Dendritic cell treated with granulocyte-macrophage colony-stimulating factor and Interleukin-4, amounts not matched to agents 40 ng/mL and 50 ng/mL, for 4 days (primary cell): ENCODE data around the gene PGBD2.

Experiments used
- H3K27ac Mint-ChIP-seq: one replicate; pipeline ENCODE4 v1.8.0; 2022; ENCODE audit warnings: mild to moderate bottlenecking, mixed read lengths
- H3K27me3 Mint-ChIP-seq: one replicate; pipeline ENCODE4 v1.8.0; 2022; ENCODE audit warnings: mild to moderate bottlenecking, mixed read lengths
- H3K36me3 Mint-ChIP-seq: one replicate; pipeline ENCODE4 v1.8.0; 2022; ENCODE audit warnings: low read depth, mixed read lengths
- H3K4me1 Mint-ChIP-seq: one replicate; pipeline ENCODE4 v1.8.0; 2022; ENCODE audit warnings: low read depth, mixed read lengths
- H3K4me3 Mint-ChIP-seq: one replicate; pipeline ENCODE4 v1.8.0; 2022; ENCODE audit warnings: mild to moderate bottlenecking, moderate library complexity, mixed read lengths
- H3K9me3 Mint-ChIP-seq: one replicate; pipeline ENCODE4 v1.8.0; 2022; ENCODE audit warnings: mixed read lengths
- intact Hi-C: fragments of 100-400 bp; cut with micrococcal nuclease; formaldehyde crosslinking; loops from one replicate; pipeline ENCODE4 v1.15.0; 2022

Gene PGBD2, protein sequence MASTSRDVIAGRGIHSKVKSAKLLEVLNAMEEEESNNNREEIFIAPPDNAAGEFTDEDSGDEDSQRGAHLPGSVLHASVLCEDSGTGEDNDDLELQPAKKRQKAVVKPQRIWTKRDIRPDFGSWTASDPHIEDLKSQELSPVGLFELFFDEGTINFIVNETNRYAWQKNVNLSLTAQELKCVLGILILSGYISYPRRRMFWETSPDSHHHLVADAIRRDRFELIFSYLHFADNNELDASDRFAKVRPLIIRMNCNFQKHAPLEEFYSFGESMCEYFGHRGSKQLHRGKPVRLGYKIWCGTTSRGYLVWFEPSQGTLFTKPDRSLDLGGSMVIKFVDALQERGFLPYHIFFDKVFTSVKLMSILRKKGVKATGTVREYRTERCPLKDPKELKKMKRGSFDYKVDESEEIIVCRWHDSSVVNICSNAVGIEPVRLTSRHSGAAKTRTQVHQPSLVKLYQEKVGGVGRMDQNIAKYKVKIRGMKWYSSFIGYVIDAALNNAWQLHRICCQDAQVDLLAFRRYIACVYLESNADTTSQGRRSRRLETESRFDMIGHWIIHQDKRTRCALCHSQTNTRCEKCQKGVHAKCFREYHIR

DNA sequence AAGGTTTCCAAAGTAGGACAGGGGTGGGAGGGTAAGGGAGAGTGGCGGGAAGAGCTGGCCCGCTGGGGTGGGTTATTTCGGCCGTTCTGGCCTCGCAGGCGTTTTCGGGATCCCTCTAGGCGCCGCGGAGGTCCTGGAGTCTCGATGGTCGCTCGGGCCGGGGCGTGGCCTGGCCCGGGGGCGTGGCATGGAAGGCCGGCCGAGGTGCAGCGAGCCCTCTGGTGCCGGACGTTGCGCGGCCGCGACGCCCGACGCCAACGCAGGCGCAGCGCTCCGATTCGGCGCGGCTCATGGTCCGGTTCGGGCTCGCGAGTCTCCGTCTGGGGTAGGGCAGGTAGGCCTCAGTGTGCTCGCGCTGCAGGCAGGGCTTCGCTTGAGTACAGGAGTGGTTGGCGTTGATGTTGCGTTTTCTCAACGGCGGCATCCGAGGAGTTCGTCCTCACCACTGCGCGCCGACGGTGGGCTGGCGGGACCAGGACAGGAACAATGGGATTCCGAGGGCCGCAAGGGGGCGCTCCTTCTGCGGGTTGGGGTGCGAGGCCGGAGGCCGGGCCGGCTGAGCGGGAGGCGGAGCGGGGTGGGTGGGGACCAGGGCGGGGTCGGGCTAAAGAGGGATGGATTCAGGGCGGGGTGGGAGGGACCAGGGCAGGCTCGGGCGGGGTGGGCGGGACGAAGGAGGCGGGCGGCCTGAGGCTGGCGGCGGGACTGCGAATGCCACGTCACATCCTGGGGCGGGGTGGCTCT lies at the start of gene PGBD2:
PGBD2 (plus strand) TSS at position 227 of the 744 bp plus-strand sequence. CDS start 7,628 bp downstream, outside the sequence.
- peaks cover 2% of the 10 kb centered on the region for H3K27me3 Mint-ChIP-seq

DNA sequence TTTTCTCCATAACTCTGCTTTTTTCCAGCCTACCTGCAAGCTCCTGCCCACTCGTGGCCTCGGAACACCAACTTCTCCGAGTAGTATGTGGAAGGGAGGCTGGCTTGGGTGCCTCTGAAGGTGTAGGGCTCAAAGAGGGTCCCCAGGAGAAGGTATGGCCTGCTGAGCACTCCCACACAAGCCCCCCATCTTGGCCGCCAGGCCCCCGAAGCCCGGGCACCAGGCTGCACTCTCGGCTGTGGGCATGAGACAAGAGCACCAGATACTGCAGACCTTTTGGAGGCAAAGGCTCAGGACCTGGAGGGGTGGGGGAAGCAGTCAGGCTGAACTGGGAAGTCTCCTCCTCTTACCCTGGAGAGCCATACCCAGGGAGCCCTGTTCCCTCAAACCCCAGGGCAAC lies 48.8 kb upstream of the PGBD2 start:
- Mint-ChIP-seq H3K27ac (peak overlapping the region; percentile 95), H3K27me3 (no peaks in the 10 kb centered on the region), H3K9me3 (no peaks in the 10 kb centered on the region), H3K36me3 (peaks cover 8% of the 10 kb centered on the region), H3K4me3 (no peak overlapping the region), H3K4me1 (peaks cover 54% of the 10 kb centered on the region)
- intact Hi-C loops = no loop called here

More for the DNA sequence above, at the start of gene PGBD2:
- peak within 1 kb of the TSS; percentile 93 for H3K4me3 Mint-ChIP-seq
- peaks cover 35% of the 10 kb centered on the region for H3K36me3 Mint-ChIP-seq
- H3K9me3 Mint-ChIP-seq = no peaks in the 10 kb centered on the region
- H3K4me1 Mint-ChIP-seq = peaks cover 33% of the 10 kb centered on the region
- intact Hi-C loops = loop anchor here (2.0 kb wide), 2 partner anchors 47 to 67 kb away; partner anchors contain the start of genes ZNF672 and ZNF692
- H3K27ac Mint-ChIP-seq = peak within 1 kb of the TSS; percentile 96

GRCh38 chr1:248857749-248858095 lies 48.3 kb upstream of the PGBD2 start:
- Mint-ChIP-seq H3K27me3 (no peaks in the 10 kb centered on the region), H3K27ac (peak overlapping the region; percentile 95), H3K4me1 (peaks cover 59% of the 10 kb centered on the region), H3K4me3 (peak overlapping the region; percentile 86), H3K9me3 (no peaks in the 10 kb centered on the region), H3K36me3 (peaks cover 8% of the 10 kb centered on the region)
- intact Hi-C loops = loop anchor here (1.0 to 2.0 kb wide), 2 partner anchors 18 to 49 kb away; partner anchors contain the start of gene PGBD2

- H3K36me3 Mint-ChIP-seq = peaks cover 8% of the 10 kb centered on the region
- H3K27ac Mint-ChIP-seq = peak overlapping the region; percentile 95
- intact Hi-C loops = loop anchor here (1.0 to 2.0 kb wide), 2 partner anchors 19 to 49 kb away; partner anchors contain the start of gene PGBD2
- no peaks in the 10 kb centered on the region for H3K27me3 Mint-ChIP-seq
- peaks cover 62% of the 10 kb centered on the region for H3K4me1 Mint-ChIP-seq
- peak overlapping the region; percentile 86 for H3K4me3 Mint-ChIP-seq
- H3K9me3 Mint-ChIP-seq = no peaks in the 10 kb centered on the region
Measured at GRCh38 chr1:248858096-248858890, 47.7 kb upstream of the PGBD2 start.

- Mint-ChIP-seq H3K27me3 (no peaks in the 10 kb centered on the region), H3K9me3 (no peaks in the 10 kb centered on the region), H3K4me1 (peaks cover 67% of the 10 kb centered on the region), H3K36me3 (peaks cover 8% of the 10 kb centered on the region), H3K27ac (peak within 1 kb of the TSS; percentile 95), H3K4me3 (peak within 1 kb of the TSS; percentile 86)
- intact Hi-C loops = loop anchor here (1.0 to 2.0 kb wide), 3 partner anchors 14 to 48 kb away; partner anchors contain the start of gene PGBD2
Measured at GRCh38 chr1:248858891-248859889, 46.8 kb upstream of the PGBD2 start, which contains the start of gene ZNF692. ZNF692 (minus strand) TSS chr1:248859085; CDS start chr1:248858309, 776 bp downstream.

DNA sequence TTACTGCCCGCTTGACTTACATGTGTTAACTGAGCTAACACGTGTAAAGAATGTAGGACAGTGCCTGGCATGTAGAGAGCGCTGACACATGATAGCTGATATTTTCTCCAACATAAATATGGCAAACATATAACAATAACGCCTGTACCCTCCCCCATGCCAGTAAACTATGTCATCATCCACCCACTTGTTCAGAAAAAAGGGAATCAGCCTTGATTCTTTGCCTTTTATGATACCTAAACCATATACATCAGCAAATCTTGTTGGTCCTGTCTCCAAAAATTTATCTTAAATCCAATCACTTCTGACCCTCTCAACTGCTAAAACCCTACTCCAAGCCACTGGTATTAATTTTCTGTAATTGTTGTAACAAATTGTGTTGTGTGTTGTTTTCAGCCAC lies 46.0 kb upstream of the PGBD2 start:
- Mint-ChIP-seq H3K4me3 (peak overlapping the region; percentile 86), H3K9me3 (no peaks in the 10 kb centered on the region), H3K27me3 (no peaks in the 10 kb centered on the region), H3K36me3 (peaks cover 8% of the 10 kb centered on the region), H3K27ac (peak overlapping the region; percentile 95), H3K4me1 (peaks cover 61% of the 10 kb centered on the region)
- intact Hi-C loops = no loop called here

GRCh38 chr1:248861616-248862015 lies 44.4 kb upstream of the PGBD2 start:
- Mint-ChIP-seq H3K27ac (no peak overlapping the region), H3K27me3 (no peaks in the 10 kb centered on the region), H3K9me3 (no peaks in the 10 kb centered on the region), H3K36me3 (peaks cover 8% of the 10 kb centered on the region), H3K4me3 (no peak overlapping the region), H3K4me1 (peaks cover 56% of the 10 kb centered on the region)
- intact Hi-C loops = no loop called here

DNA sequence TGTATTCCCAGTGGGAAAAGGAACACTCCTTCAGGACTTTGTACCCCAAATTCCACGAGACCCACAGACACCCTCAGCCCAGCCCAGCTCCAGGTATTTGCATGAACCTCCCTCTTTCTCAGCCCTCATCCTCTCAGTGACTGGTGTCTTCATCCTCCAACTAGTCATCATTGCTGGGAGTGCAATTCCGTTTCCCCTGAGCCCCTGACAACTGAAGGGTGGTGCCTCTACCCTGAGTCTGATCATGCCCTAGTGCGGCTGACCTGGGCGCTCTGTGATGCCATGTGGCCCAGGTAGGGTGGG lies 43.4 kb upstream of the PGBD2 start:
- peak overlapping the region; percentile 82 for H3K4me3 Mint-ChIP-seq
- H3K27ac Mint-ChIP-seq = peak overlapping the region; percentile 82
- intact Hi-C loops = no loop called here
- no peaks in the 10 kb centered on the region for H3K9me3 Mint-ChIP-seq
- peaks cover 8% of the 10 kb centered on the region for H3K36me3 Mint-ChIP-seq
- H3K4me1 Mint-ChIP-seq = peaks cover 52% of the 10 kb centered on the region
- H3K27me3 Mint-ChIP-seq = no peaks in the 10 kb centered on the region

GRCh38 chr1:248862998-248863881 lies 42.8 kb upstream of the PGBD2 start:
- Mint-ChIP-seq H3K27ac (peak overlapping the region; percentile 82), H3K36me3 (peaks cover 8% of the 10 kb centered on the region), H3K4me3 (peak overlapping the region; percentile 82), H3K4me1 (peaks cover 46% of the 10 kb centered on the region), H3K9me3 (no peaks in the 10 kb centered on the region), H3K27me3 (no peaks in the 10 kb centered on the region)
- intact Hi-C loops = no loop called here

GRCh38 chr1:248871837-248872401 lies 34.1 kb upstream of the PGBD2 start:
- intact Hi-C loops = no loop called here
- H3K9me3 Mint-ChIP-seq = no peaks in the 10 kb centered on the region
- no peak overlapping the region for H3K4me3 Mint-ChIP-seq
- no peak overlapping the region for H3K27ac Mint-ChIP-seq
- peaks cover 18% of the 10 kb centered on the region for H3K4me1 Mint-ChIP-seq
- H3K36me3 Mint-ChIP-seq = no peaks in the 10 kb centered on the region
- H3K27me3 Mint-ChIP-seq = no peaks in the 10 kb centered on the region

DNA sequence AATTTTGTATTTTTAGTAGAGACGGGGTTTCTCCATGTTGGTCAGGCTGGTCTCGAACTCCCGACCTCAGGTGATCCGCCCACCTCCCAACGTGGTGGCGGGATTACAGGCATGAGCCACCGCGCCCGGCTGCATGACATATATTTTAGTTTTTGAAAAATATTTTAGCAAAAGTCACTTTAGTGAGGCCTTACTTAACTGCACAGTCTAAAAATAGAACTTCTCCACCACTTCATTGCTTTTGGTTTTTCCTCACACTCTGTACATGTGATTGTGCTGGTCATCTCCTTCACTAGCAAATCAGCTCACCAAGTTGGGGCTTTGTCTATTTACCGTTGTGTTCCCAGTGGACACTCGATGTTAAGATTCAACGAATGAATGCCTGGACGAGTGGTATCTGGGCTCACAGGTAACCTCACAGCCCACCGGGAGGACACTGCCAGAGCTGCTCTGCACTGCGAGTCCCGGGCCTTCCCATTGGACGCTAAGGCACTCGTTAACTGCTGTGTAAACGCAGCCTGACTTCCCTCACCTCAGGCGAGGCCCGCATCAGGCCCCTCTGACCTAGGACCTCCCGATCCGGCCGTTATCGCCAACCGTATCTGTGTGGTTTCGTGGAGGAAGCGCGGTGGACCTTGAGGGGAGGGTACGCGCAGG lies 33.2 kb upstream of the PGBD2 start:
- no peaks in the 10 kb centered on the region for H3K36me3 Mint-ChIP-seq
- peaks cover 18% of the 10 kb centered on the region for H3K4me1 Mint-ChIP-seq
- H3K4me3 Mint-ChIP-seq = peak overlapping the region; percentile 82
- peak overlapping the region; percentile 89 for H3K27ac Mint-ChIP-seq
- intact Hi-C loops = loop anchor here (1.0 kb wide), 2 partner anchors 14 to 34 kb away; partner anchors contain the start of gene ZNF692
- no peaks in the 10 kb centered on the region for H3K9me3 Mint-ChIP-seq
- no peaks in the 10 kb centered on the region for H3K27me3 Mint-ChIP-seq
